ENCODE measurements around the gene DIS3L2. TPM values are rescaled to one million over a fixed set of nuclear protein-coding genes. Genes with fewer than 3 reads are reported as not detected.

The DIS3L2 gene
- total and polyA plus RNA-seq, 2 of the 4 experiments (the other 2 are of a cell fraction) = 14.7 to 19.2 TPM

DNA sequence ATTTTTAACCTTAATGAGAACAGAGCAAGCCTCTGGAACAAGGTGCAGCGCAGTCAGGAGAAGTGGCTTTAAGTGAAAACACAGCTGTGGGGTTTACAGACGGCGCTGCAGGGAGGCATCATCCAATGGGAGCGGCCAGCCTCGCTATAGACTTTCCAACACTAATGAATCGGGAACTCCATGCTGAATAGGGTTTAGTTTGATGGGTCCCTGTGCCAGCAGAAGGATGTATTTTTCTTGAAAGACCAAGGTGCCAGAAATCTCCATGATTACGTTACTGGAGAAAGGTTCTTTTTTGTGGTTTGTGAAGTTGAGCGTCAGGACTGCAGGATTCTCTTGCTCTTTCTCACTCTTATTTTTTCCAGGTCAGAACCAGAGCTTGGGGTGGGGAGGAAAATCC lies 329.2 kb downstream of the DIS3L2 start:
- H3K27me3 ChIP-seq (ENCODE audit: control insufficient read depth, insufficient read depth, low read length) = no peaks in the 10 kb centered on the region
- H3K4me1 ChIP-seq (ENCODE audit: control insufficient read depth, insufficient read depth, low read length) = peaks cover 1% of the 10 kb centered on the region; the same call in 1 of the 2 replicates
- dilution Hi-C loops (cut with HindIII; ENCODE audit: low sequenced_read_pairs, unreplicated experiment) = no loop called here
- ChIA-PET CTCF (interaction anchor here (0.6 kb wide), 1 partner anchor 334 kb away, joined by 4 read pairs; no protein-coding TSS in a partner anchor), POLR2A (ENCODE audit: unreplicated experiment) (no interaction called here)
- H3K9me3 ChIP-seq (ENCODE audit: control insufficient read depth, insufficient read depth, low read length) = no peaks in the 10 kb centered on the region
- H2BK15ac ChIP-seq (ENCODE audit: low read depth, low read length) = no peak overlapping the region
- H3K4me3 ChIP-seq (ENCODE audit: insufficient read depth, low read depth, low read length) = no peak overlapping the region
- no TSS peak for BruUV-seq (replicated peaks)
- H3K18ac ChIP-seq (ENCODE audit: low read depth, low read length) = no peak overlapping the region
- WGBS, 2 experiments (ENCODE audit: extremely low coverage in 2 of 2, insufficient read length in 1 of 2) = 87% methylated on average over 3 of the region's 8 CpGs; no CpG with 5 or more reads in 1 of the 2 experiments
- intact Hi-C loops (cut with micrococcal nuclease) = no loop called here
- no peak overlapping the region for H2BK5ac ChIP-seq (ENCODE audit: low read depth, low read length, poor library complexity, severe bottlenecking)
- DNase-seq (no peak), ATAC-seq (ENCODE audit: low read depth) (no peak)
- H4K91ac ChIP-seq (ENCODE audit: insufficient read depth, low read depth, low read length) = no peak overlapping the region
- no peaks in the 10 kb centered on the region for H3K79me1 ChIP-seq (ENCODE audit: low read depth in 1 of 2, low read length in 2 of 2)
- H3K36me3 ChIP-seq (ENCODE audit: control insufficient read depth, insufficient read depth, low read length) = no peaks in the 10 kb centered on the region
- no peak overlapping the region for H2BK120ac ChIP-seq (ENCODE audit: low read depth, low read length)
- in situ Hi-C loops (cut with MboI; ENCODE audit: low sequenced_read_pairs) = no loop called here
- no peak overlapping the region for H3K56ac ChIP-seq (ENCODE audit: extremely low read depth, insufficient read depth, low read length)
- H3K4me2 ChIP-seq (ENCODE audit: low read depth, low read length) = no peak overlapping the region
- no peak overlapping the region for H2AK5ac ChIP-seq (ENCODE audit: low read depth, low read length)
- no peak overlapping the region for H3K9ac ChIP-seq (ENCODE audit: low read depth, low read length)
- no peak overlapping the region for H3K23ac ChIP-seq (ENCODE audit: low read depth, low read length)
- H2AFZ ChIP-seq (replicated peaks; ENCODE audit: low read length, poor library complexity) = no peak overlapping the region
- peaks cover 9% of the 10 kb centered on the region; the same call in 1 of the 2 replicates for H3K9me1 ChIP-seq (ENCODE audit: insufficient read depth, low read length)
- H4K20me1 ChIP-seq (ENCODE audit: insufficient read depth, low read length) = no peaks in the 10 kb centered on the region; the same call in 1 of the 2 replicates
- H3K27ac ChIP-seq (ENCODE audit: insufficient read depth, low read length) = no peak overlapping the region
- no peak overlapping the region for H2BK20ac ChIP-seq (ENCODE audit: low read depth, low read length)
- H3K4ac ChIP-seq (ENCODE audit: low read depth, low read length) = no peak overlapping the region
- no peak overlapping the region for H4K8ac ChIP-seq (ENCODE audit: low read depth in 2 of 2, low read length in 2 of 2)
- no peak overlapping the region for H4K5ac ChIP-seq (ENCODE audit: low read depth, low read length)
- TF ChIP-seq FOS (IDR thresholded peaks at IDR 0.05; ENCODE audit: low read depth, low read length) (no peak), BHLHE40 (IDR thresholded peaks at IDR 0.05; ENCODE audit: low read depth, low read length) (no peak), SMC3 (IDR thresholded peaks at IDR 0.05; ENCODE audit: low read depth, low read length) (no peak)
- peak overlapping the region; percentile 34 for H2AK9ac ChIP-seq (replicated peaks; ENCODE audit: low read depth, low read length, poor library complexity)
- H3K14ac ChIP-seq (replicated peaks; ENCODE audit: low read depth, low read length) = no peak overlapping the region
